RPMI8226 (cell line): ENCODE data around the gene ACVR1.
"Not testable (repeated sequence)": the region's sequence is repeated elsewhere in the genome, so short reads cannot be mapped to it uniquely, and the experiment has no call there.

Experiments used
- DNase-seq: peaks from one replicate; pipeline ENCODE4 v3.0.0-alpha.2; 2015

ACVR1 gene

DNA sequence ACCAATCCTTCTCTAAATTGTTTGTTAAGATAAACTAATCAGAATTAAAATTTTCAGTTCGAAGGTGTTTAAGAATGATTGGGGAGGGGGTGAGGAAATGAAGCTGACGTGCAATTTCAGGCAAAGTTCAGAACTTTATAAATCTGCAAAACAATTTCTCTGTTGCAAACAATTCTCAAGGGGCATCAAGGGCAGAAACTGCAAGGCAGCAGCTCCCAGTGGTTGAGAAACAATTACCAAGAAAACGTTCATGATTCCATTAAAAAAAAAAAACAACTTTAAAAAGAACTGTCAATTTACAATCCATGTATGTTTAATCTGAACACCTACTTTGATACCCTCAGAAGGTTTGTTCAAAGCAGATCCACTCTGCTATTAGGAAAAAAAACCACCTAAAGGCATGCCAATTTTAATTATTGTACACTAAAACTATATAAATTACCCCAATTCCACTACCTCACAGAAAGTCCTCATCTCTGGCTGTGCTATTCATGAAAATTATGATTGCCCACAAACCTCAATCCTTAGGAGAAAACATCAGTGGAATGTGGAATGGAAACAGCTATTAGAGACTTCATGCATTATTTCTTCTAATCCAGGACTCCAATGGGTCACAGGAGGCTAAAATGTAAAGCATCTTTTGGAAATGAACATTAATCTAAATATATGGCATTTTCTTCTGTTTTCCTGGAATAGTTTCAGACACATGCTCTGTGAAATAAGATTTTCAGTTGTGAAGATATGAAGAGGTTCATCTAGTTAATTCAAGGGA, 127.6 kb downstream of the ACVR1 start:
- DNase-seq: no peak

DNA sequence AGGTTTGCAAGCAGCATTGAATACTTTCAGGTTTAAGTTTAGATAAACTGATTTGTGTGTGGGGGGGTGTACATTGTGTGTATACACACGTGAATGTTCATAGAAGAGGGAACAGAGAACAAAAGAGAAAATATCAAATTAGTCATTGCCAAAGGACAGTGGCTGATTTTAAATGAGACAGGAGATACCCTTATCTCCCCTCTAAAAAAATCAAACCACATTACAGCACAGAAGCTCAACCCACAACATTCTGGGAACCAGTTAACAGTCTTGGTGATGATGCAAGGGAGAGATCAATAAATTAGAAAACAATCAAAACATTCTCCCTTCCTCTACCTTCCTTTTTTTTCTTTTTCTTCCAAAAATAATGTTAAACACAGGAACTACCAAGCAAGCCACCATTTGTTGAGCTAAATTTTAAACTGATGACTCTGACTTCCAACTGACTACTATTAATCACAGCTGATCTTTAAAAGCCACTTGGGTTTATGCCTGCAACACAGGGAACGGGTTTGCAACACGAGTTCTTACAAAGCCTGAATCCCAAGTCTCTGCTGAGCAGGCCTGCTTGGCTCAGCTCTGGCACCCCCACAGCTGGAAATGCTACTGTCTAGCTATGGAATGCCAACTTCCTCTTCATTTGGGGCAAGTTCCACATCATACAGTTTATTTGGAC, 128.3 kb downstream of the ACVR1 start:
- DNase-seq: no peak

DNA sequence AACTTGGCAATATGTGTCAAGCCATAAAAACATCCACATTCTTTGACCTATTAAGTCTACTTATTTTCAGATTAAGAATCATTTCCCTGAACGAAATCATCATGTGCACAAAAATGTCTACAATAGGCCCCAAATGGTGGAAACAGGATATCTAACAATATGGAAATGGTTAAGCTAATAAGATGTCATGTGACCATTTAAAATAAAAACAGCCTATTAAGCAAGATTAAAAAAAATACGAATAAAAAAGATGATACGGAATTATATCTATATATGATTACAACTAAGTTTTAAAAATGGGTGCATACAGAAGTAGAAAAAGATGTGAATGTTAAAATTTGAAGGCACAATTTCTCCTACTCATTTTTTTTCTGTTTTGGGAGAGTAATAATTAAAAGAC, 128.8 kb downstream of the ACVR1 start:
- no peak for DNase-seq

DNA sequence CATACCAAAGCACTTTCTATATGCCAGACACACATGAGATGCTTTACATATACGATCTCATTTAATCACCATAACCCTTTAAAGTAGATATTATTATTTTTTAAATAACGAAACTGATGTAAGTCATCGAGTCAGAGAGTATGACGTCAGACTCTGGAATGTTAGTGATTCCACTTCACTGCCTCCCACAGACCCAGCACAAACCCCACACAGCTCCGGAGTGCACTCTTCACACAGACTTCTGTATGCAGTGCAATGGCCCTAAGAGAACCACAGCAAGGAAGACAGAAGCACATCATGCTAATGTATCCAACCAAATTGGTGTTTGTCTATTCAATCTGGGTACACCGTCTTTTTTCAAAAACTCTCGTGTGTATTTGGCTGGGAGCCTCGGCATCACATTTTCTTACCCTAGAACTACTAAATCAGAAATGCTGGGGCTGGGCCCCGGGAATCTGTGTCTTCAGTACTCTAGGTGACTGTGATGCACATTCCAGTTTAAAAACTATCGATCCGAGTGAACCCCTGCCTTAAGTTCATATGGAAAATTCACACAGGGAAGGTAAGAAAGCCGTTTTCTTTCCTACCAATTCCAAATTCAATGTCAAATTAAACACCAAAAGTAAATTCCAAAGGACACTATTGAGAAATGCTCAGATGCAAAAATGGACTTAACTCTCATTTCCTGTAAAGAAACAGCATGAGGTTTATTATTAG, 129.7 kb downstream of the ACVR1 start:
- DNase-seq: no peak

DNA sequence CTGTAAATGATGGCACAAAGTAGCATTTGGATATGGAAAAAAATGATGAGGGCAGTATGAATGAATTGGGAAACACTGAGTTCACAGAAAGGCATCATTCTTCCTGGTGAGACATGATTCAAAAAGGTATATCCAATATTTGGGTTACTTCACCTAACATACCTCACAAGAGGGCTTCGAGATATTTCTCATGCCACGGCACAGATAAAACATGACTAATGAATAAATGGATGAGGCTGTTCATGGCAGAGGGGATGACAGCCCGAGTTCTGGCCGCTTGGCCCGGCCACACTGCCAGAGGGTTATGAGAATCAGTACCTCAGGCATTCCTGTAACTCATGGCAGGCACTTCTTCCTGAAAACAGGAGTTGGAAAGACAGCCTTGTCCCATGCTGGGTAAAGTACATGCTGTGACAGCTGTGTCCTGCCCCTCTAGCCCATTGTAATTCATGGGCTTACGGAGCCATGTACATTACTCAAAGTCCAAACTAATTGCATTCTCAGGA, 131.5 kb downstream of the ACVR1 start:
- DNase-seq: no peak

DNA sequence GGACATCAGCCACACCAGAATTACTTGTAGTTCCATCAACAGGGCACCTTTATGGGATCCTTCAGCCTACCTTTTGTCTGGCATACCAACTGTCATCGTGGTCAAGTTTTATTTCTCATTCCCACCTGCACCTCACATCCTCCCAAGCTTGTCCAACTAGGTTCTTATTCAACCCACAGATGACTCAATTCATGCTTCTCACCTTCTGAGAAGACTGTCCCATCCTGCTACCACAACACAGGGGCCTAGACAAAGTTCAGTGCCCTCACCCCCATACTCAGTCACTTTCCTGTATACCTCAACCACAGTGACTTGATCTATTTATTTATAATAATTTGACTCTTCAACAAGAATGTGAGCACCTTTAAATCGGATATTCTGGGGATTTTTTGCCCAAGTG, 133.1 kb downstream of the ACVR1 start:
- DNase-seq: no peak

DNA sequence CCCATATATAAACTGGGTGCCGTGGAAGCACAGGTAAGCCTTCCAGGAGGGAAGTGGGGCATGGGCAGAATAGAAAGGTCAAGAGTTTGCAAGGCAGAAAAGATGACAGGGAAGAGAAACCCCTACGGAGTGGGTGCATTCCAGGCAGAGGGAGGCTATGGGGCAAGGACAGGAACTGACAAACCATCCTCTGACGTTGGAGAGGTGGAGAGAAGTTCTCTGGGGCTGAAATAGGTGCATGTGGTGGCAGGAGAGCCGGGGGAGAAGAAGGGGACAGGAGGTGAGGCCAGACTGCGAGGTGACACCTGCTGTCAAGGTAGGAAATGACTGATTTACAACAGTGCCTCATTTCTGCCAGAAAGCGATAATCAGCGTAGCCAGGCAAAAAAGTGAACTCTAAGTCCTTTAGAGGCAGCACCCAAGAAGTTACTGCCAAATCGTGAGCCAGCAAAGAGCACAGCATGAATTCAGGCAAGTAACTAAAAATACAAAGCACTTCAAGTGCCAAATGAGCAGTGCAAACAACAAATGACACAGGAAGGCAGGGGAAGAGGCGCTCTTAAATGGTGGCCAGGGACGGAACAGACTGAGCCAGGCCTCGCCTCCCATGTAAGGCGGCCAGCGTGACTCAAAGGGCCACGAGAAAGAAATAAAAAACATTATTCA, 134.2 kb downstream of the ACVR1 start:
- no peak for DNase-seq

DNA sequence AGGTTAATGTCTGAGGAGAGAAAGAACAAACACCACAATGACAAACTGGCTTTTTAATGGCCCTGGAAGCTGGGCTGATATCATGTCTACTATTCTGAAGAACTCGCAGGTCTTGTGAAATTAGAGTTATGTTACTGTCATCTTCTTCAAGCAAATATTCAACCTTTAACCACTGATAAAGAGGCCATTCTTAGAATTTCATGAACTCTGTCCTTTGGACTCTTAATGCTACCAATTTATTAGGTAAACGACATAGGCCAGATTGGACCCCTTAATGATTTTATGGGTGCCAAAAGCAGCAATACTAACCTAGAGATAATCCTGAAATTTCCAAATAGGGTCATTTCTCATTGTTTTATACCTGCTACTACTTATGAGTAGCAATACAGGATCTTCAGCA, 138.5 kb downstream of the ACVR1 start:
- no peak for DNase-seq

DNA sequence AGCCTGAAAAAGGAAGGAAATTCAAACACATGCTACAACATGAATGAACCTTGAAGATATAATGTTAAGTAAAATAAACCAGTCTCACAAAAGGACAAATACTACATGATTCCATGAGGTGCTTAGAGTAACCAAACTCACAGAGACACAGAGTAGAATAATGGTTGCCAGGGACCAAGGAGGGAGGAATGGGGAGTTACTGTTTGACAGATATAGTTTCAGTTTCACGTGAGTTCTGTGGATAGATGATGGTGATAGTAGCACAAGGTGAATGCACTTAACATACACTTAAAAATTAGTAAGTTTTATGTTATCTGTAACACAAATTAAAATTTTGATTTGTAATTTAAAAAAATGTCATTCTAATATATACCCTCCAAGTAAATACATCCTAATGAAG, 140.6 kb downstream of the ACVR1 start:
- no peak for DNase-seq

DNA sequence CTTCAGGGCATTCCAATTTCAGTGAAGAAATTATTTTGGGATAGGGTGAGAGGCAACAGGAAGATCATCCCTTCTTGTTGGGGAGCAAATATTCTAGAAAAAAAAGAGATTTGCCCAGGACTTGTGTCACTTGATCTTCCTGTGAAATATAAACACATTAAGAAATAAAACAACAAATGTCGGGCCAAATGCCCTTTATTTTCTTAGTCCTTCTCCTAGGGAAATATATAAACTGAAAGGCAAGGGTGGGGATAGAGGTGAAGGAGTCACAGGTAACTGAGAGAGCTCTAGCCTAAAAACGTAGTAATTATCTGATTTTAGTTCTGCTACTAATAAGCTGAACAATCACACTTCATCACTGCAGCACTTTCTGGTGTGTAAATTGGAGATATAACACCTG, 142.9 kb downstream of the ACVR1 start:
- no peak for DNase-seq

DNA sequence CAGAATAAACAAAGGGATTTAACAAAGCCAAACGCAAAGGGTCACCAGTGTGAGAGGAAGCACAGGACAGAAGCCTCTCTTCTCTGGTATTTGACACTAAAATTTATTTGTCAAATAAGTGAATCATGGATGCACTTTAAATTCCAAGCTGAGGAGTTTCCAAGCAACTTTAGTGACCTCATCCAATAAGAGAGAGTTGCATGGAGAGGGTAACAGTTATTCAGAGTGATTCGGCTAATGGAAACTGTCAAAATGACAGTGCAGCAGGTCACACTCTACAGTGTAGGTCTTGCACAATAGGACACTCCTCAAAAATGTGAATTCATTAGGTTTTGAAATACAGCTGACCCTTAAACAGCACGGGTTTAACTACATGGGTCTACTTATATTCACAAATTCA, 143.5 kb downstream of the ACVR1 start:
- DNase-seq: no peak

DNA sequence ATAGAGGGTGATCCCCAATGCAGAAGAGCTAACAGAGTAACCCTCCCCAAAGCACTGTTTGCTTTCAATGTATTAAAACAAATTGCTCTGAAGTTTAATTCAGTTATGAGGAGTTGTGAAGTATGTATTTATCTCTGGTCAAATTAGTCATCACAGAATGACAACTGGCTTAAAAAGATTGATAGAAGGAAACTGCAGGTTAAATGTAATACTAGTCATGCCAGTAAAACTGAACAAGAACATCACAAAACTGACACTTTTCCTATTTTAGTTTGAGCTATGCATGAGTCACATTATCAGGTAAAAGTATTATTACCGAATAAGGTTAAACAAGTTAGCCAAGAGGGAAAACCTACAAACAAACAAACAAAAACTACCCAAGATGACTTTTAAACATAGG, 148.4 kb downstream of the ACVR1 start:
- DNase-seq: no peak

DNA sequence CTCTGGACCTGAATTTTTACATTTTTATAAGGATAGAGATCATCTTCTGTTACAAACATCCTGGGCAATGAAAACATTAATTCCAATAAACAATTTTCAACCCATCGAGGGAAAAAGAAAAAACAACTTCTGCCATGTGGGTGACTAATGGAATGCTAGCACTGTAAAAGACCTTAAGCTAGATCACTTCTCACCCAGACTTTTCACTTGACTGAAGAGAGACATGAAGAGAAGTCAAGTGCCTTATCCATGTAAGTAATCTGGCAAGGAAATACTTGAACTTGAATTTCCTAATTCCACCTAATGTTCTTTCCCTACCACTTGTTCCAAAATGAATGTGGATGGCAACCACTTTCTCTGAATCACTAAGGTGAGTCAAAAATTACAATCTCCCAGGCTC, 149.2 kb downstream of the ACVR1 start:
- no peak for DNase-seq

DNA sequence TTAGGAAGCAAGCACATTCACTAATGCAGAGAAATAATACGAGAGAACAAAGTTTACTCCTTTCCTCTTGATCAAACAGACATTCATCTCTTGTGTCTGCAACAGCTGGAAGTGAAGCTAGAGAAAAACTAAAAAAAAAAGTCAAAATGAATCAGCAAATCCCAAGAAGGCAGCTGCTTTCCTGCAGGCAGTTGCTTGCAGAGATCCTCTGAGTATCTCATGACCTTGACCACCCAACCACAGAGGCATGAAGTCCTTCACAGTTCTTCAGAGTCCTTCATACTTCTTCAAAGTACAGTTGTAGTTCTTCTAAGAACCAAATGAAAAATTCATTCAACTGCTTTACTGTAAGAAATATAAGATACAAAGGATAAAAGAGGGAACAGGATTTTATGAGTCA, 150.3 kb downstream of the ACVR1 start:
- DNase-seq: no peak

DNA sequence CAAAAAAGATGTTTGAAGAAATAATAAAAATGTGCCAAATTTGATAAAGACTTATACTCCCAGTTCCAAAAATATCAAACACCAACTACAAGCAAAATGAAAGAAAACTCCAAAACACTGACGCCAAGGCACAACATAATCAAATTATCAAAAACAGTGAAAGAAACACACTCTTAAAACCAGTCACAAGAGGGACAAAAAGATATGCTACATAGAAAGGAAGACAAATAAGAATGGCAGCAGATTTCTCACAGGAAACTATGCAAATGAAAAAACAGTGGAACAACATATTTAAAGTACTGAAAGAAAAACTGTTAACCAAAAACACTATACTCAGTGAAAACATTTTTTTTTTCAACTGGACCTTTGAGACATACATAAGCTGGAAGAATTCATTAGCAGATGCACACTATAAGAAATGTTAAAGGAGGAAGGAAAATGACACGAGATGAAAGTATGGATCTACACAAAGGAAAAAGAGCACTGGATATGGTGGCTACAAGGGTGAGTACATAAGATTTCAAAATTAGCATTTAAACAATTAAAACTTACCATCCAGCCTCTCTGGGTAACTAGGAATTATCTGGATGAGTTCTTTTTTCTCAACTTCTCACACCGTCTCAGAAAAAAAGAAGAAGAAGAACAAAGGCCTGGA, 153.4 kb downstream of the ACVR1 start:
- DNase-seq: peak; percentile 11

DNA sequence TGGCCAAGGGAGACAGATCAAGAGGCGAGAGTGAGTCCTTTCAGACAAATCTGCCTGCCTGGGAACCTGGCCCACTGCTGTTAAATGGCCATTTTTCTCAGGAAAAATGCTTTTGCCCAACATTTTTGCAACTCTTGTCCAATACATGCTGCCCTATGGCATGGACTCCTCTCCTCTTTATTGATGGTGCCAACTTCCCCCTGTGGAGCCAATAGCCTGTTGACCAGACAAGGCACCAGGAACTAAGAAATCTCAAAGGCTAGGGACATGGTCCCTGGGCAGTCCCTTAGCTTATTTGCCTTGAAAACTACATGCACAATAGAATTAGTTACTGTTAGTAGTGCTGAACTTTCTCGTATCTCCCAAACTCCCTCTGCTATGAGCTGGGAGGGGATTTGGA, 155.6 kb downstream of the ACVR1 start:
- no peak for DNase-seq

DNA sequence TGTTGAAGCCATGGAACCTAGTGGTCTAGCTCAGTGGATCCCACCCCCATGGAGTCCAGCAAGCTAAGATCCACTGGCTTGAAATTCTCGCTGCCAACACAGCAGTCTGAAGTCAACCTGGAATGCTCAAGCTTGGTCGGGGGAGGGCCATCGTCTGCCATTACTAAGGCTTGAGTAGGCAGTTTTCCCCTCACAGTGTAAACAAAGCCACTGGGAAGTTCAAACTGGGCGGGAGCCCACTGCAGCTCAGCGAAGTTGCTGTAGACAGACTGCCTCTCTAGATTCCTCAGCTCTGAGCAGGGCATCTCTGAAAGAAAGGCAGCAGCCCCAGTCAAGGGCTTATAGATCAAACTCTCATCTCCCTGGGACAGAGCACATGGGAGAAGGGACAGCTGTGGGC, 171.5 kb downstream of the ACVR1 start:
- not testable (repeated sequence) for DNase-seq

DNA sequence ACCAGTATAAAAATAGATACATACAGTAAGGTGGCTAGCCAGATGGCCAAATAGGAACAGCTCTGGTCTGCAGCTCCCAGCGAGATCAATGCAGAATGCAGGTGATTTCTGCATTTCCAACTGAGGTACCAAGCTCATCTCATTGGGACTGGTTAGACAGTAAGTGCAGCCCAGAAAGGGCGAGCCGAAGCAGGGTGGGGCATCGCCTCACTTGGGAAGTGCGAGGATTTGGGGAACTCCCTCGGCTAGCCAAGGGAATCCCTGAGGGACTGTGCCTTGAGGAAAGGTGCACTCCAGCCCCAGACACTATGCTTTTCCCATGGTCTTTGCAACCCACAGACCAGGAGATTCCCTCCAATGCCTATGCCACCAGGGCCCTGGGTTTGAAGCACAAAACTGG, 172.0 kb downstream of the ACVR1 start:
- DNase-seq: not testable (repeated sequence)

DNA sequence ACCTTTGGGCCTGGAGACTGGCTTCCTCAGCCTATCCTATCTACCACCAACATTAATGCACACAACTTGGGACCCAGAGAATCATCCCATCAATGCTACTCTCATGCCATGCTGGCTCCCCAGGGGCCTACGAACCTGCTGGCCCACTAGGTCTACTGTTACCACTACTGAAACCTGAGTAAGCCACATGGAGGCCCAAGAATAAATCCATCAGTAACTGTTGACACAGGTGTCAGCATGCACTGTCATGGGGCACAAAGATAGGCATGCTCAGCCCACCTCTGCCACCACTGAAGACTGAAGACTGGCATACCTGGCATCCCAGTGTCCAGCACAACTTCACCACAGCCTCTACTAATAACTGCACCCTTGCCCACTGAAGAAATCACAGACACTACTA, 176.3 kb downstream of the ACVR1 start:
- no peak for DNase-seq

DNA sequence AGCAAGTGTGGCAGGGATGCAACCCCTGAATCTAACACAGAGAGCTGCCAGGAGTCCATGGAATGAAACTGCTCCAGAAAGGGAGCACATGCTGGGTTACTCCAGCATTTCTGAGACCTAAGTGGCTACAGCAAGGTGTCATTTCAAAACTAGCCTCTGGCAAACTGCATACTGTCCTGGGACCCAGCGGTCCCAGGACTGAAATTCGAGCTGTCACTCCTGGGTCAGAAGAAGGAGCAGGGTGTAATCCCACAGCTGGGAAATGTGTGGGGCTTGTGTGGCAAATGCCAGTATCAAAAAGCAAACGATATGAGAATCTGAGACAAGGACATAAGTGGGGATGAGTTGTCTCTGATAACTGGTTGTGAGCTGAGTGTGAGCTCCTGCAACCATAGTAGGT, 177.1 kb downstream of the ACVR1 start:
- no peak for DNase-seq

DNA sequence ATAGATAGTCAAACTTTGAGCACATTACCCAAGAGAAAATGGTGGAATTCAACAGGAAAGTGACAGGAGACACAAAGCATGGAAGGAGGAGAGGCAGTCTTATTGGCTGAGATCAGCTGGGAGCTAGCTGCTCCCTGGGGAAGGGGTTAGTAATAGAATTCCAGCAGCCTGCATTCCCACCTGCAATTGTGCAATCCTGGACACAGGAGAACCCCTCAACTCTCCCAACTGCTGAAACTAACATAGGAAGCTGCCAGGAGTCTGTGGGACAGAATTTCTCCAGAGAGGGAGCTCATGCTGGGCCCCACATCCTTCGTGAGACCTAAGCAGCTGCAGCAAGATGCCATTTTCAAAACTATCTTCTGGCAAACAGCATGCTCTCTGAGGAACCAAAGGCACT, 177.7 kb downstream of the ACVR1 start:
- DNase-seq: no peak

DNA sequence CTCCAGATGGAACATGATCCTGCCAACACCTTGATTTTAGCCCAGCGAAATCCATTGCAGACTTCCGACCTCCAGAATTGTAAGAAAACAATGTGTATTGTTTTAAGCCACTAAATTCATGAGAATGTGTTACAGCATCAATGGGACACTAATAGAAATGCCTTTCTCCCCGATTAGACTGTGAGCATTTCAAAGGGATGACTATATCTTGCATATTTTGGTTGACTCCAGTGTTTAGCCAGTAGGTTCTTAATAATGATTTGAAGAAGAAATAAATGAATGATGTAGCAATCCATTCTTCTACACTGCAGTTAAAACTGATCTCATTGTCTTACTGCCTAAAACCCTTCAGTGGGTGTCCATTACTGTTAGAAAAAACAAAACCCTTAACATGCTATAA, 180.1 kb downstream of the ACVR1 start:
- DNase-seq: no peak

DNA sequence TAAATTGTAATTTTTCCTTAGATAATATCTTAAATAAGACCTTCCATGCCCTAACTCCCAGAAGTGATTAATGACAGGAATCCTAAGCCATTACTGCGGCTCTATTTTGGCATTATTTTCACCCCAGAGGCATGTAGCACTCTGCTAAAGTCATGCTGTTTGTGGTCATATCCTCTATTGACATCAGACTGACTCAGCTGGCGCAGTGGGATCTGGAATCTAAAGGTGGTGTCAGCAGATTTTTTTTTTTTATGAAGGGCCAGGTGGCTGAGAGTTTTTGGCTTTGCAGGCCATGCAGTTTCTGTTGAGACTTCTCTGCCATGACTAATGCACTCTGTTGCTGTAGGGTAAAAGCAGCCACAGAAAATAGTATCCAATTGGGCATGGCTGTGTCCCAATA, 183.4 kb downstream of the ACVR1 start:
- peak; percentile 93 for DNase-seq
